ENCODE data around the gene AMIGO1. TPM values are rescaled to one million over a fixed set of nuclear protein-coding genes. Genes with fewer than 3 reads are reported as not detected.

AMIGO1 gene
- total and polyA plus RNA-seq, 2 of the 8 experiments (the other 6 are each of a cell fraction or from before 2014, with no cell fraction given) = 1.5 to 2.7 TPM

DNA sequence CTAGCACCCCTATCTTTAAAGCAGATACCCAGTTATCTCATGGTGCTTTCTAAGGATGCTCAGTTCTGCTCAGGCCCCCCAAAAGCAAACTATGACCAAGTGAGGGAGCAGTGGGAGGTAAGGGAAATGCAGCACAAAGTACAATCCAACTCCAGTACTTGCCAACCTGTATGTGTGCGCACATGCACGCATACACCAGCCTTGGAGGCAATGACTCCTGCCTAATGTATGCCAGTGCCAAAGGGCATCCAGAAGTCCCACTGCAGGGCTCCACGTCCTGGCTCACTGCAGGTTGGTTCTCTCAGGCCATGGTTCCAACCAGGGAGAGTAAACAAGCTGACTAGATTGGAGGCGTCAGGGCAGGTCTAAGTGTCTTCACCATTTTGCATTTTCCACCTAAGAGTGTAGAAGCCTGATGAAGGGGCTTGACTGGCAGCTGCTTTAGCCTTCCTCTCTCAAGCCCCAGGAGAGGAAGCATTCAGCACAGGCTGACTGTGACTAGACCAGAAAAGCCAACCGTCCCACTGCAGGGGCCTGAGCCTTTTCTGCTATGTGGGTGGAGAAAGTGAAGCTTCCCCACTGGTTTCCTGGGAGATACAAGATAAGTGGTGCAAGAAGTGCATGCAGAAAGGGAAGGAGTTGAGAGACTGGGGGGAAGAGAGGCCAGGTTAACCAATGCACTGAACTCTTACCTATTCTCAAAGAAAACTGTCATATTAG lies 7.7 kb downstream of the AMIGO1 start:
- no peak overlapping the region for H2BK15ac ChIP-seq (ENCODE audit: low read length)
- H3K79me1 ChIP-seq (ENCODE audit: low read depth, low read length) = no peaks in the 10 kb centered on the region
- 90% methylated on average over 5 of the region's 5 CpGs; no CpG with 5 or more reads in 1 of the 2 experiments for WGBS, 2 experiments (ENCODE audit: extremely low coverage in 1 of 2, insufficient coverage in 1 of 2, insufficient read length in 1 of 2, insufficient replicate concordance in 2 of 2, low coverage in 1 of 2, low lambda C conversion rate in 2 of 2, missing lambda C conversion rate in 1 of 2)
- H3K27ac ChIP-seq (ENCODE audit: low read depth, low read length) = no peak overlapping the region
- H3K9me3 ChIP-seq (ENCODE audit: insufficient read depth in 2 of 2, low read depth in 1 of 2, low read length in 1 of 2) = no peaks in the 10 kb centered on the region
- CTCF ChIA-PET (ENCODE audit: partially characterized antibody) = interaction anchor here (1.0 to 43.7 kb wide), 4 partner anchors 6 to 194 kb away, joined by 3 to 1755 read pairs (median 666); partner anchors contain the start of genes AMIGO1, ATXN7L2, CYB561D1 and GPR61
- H3K27me3 ChIP-seq (replicated peaks in 1 of 4; ENCODE audit: control insufficient read depth in 3 of 4, extremely low read depth in 1 of 4, insufficient read depth in 3 of 4, low read length in 3 of 4) = no peaks in the 10 kb centered on the region
- peaks cover 2% of the 10 kb centered on the region in 2 experiments for H4K20me1 ChIP-seq (replicated peaks in 1 of 2; ENCODE audit: control insufficient read depth in 1 of 2, insufficient read depth in 2 of 2, low read length in 2 of 2)
- no peak overlapping the region for H3K9ac ChIP-seq (replicated peaks in 1 of 4; ENCODE audit: extremely low read depth in 1 of 4, low read depth in 3 of 4, low read length in 3 of 4)
- no peak overlapping the region for H2BK120ac ChIP-seq (replicated peaks; ENCODE audit: low read depth, low read length)
- no peak overlapping the region for H3K14ac ChIP-seq (ENCODE audit: insufficient read length)
- POLR2A ChIA-PET (ENCODE audit: partially characterized antibody) = interaction anchor here (2.1 to 2.5 kb wide), 2 partner anchors 8 to 29 kb away, joined by 7 read pairs; partner anchors contain the start of gene AMIGO1
- no peak overlapping the region for H3K4me3 ChIP-seq (ENCODE audit: extremely low read depth in 1 of 4, insufficient read depth in 2 of 4, low read depth in 3 of 4, low read length in 4 of 4)
- H3K4me2 ChIP-seq (ENCODE audit: insufficient read depth in 1 of 2, low read depth in 2 of 2, low read length in 2 of 2) = no peak overlapping the region
- H3K23ac ChIP-seq (ENCODE audit: insufficient read length) = no peak overlapping the region
- H2AK5ac ChIP-seq (ENCODE audit: low read depth, low read length) = no peak overlapping the region
- H2BK12ac ChIP-seq (ENCODE audit: low read depth, low read length) = no peak overlapping the region
- H4K8ac ChIP-seq (ENCODE audit: extremely low read depth, insufficient read depth, low read length) = no peak overlapping the region
- FAIRE-seq (no peak), DNase-seq (ENCODE audit: low read depth in 1 of 2, low spot score in 2 of 2) (no peak)
- H3K56ac ChIP-seq (replicated peaks; ENCODE audit: insufficient read length, low read depth, low read length) = no peak overlapping the region
- no peak overlapping the region for H2AFZ ChIP-seq (ENCODE audit: low read length)
- TF ChIP-seq RXRA (IDR thresholded peaks at IDR 0.05; ENCODE audit: insufficient read depth, low read depth, low read length) (no peak), CEBPB (IDR thresholded peaks at IDR 0.05; ENCODE audit: low read depth, low read length) (no peak), SAP30 (IDR thresholded peaks at IDR 0.05; ENCODE audit: insufficient read depth, insufficient replicate concordance, low read length) (no peak)
- H3K4ac ChIP-seq (replicated peaks; ENCODE audit: insufficient read length, low read depth, low read length) = no peak overlapping the region
- H3K18ac ChIP-seq (ENCODE audit: extremely low read depth, low read length) = no peak overlapping the region
- H3K36me3 ChIP-seq (ENCODE audit: control insufficient read depth in 2 of 4, insufficient read depth in 4 of 4, low read length in 3 of 4) = peaks cover 0 to 2% (median 0%) of the 10 kb centered on the region in 4 experiments; a peak in 2 of 8 replicates
- H4K91ac ChIP-seq (replicated peaks; ENCODE audit: insufficient read length, low read length) = no peak overlapping the region
- peaks cover 0 to 11% (median 5%) of the 10 kb centered on the region in 4 experiments; a peak in 5 of 7 replicates for H3K4me1 ChIP-seq (replicated peaks in 1 of 4; ENCODE audit: control insufficient read depth in 3 of 4, insufficient read depth in 4 of 4, low read length in 3 of 4)
- no peak overlapping the region for H4K5ac ChIP-seq (ENCODE audit: insufficient read length, low read depth, low read length)
- H3K79me2 ChIP-seq (ENCODE audit: control insufficient read depth in 1 of 2, insufficient read depth in 2 of 2, low read length in 2 of 2) = no peaks in the 10 kb centered on the region
- no peak overlapping the region for H2BK20ac ChIP-seq (ENCODE audit: low read length)
- no peak overlapping the region for H2BK5ac ChIP-seq (ENCODE audit: low read depth, low read length)
- no peaks in the 10 kb centered on the region for H3K23me2 ChIP-seq (ENCODE audit: low read depth, low read length)
